ENCODE results near the gene PCYT2. TPM values are rescaled to one million over a fixed set of nuclear protein-coding genes. Genes with fewer than 3 reads are reported as not detected.

The PCYT2 gene
- total RNA-seq, 1 donor from 2014 or later, result 6.8 TPM

- Mint-ChIP-seq H3K27me3 (ENCODE audit: insufficient read depth, low read depth) (peaks cover 5% of the 10 kb centered on the region), H3K9me3 (no peaks in the 10 kb centered on the region), H3K4me3 (no peak overlapping the region), H3K36me3 (peaks cover 32% of the 10 kb centered on the region), H3K27ac (no peak overlapping the region), H3K4me1 (peaks cover 10% of the 10 kb centered on the region)
- Histone ChIP-seq H4K20me1 (ENCODE audit: low read depth) (peaks cover 9% of the 10 kb centered on the region), H3K4me2 (no peak overlapping the region), H3K4me1 (peaks cover 3% of the 10 kb centered on the region), H3K79me2 (ENCODE audit: low read depth) (peaks cover 31% of the 10 kb centered on the region), H3K27me3 (no peaks in the 10 kb centered on the region), H3K4me3 (no peak overlapping the region), H3F3A (ENCODE audit: low read depth) (peaks cover 11% of the 10 kb centered on the region), H3K36me3 (peaks cover 10% of the 10 kb centered on the region), H2AFZ (replicated peaks) (no peak overlapping the region), H3K9me3 (ENCODE audit: low read depth) (no peaks in the 10 kb centered on the region), H3K27ac (no peak overlapping the region), H3K9ac (no peak overlapping the region)
- TF ChIP-seq EZH2 (IDR thresholded peaks at IDR 0.05) (no peak), CTCF (IDR thresholded peaks at IDR 0.05) (no peak)
- DNase-seq (ENCODE audit: low spot score), result no peak
These were observed 26.2 kb downstream of the PCYT2 start for GRCh38 chr17:81884968-81885367.

- no peak for DNase-seq (ENCODE audit: low spot score)
- peaks cover 13% of the 10 kb centered on the region for H3F3A ChIP-seq (ENCODE audit: low read depth)
- H3K4me3 Mint-ChIP-seq, result no peak overlapping the region
- no peak overlapping the region for H3K27ac Mint-ChIP-seq
- H3K4me2 ChIP-seq, result no peak overlapping the region
- peaks cover 26% of the 10 kb centered on the region for H3K79me2 ChIP-seq (ENCODE audit: low read depth)
- no peaks in the 10 kb centered on the region for H3K9me3 Mint-ChIP-seq
- H3K27me3 Mint-ChIP-seq (ENCODE audit: insufficient read depth, low read depth), result peaks cover 5% of the 10 kb centered on the region
- H4K20me1 ChIP-seq (ENCODE audit: low read depth), result peaks cover 4% of the 10 kb centered on the region
- H3K9ac ChIP-seq, result no peak overlapping the region
- H3K9me3 ChIP-seq (ENCODE audit: low read depth), result no peaks in the 10 kb centered on the region
- H3K36me3 Mint-ChIP-seq, result peaks cover 34% of the 10 kb centered on the region
- H3K4me1 ChIP-seq, result no peaks in the 10 kb centered on the region
- H3K4me1 Mint-ChIP-seq, result peaks cover 9% of the 10 kb centered on the region
- no peak overlapping the region for H3K4me3 ChIP-seq
- H2AFZ ChIP-seq (replicated peaks), result no peak overlapping the region
- no peaks in the 10 kb centered on the region for H3K27me3 ChIP-seq
- TF ChIP-seq EZH2phosphoT487 (IDR thresholded peaks at IDR 0.05), result no peak
- TF ChIP-seq EZH2 (IDR thresholded peaks at IDR 0.05), result no peak
- TF ChIP-seq CTCF (IDR thresholded peaks at IDR 0.05), result no peak
- H3K27ac ChIP-seq, result no peak overlapping the region
- H3K36me3 ChIP-seq, result peaks cover 6% of the 10 kb centered on the region
These were observed 26.7 kb downstream of the PCYT2 start for GRCh38 chr17:81884520-81884919.

GRCh38 chr17:81879121-81879520 lies 32.1 kb downstream of the PCYT2 start:
- TF ChIP-seq EZH2 (IDR thresholded peaks at IDR 0.05) (no peak), EZH2phosphoT487 (IDR thresholded peaks at IDR 0.05) (no peak), CTCF (IDR thresholded peaks at IDR 0.05) (no peak)
- H3K4me3 Mint-ChIP-seq, result no peak overlapping the region

More at GRCh38 chr17:81879121-81879520, 32.1 kb downstream of the PCYT2 start:
- H3K4me2 ChIP-seq, result no peak overlapping the region
- no peaks in the 10 kb centered on the region for H3K36me3 ChIP-seq
- peaks cover 28% of the 10 kb centered on the region for H3F3A ChIP-seq (ENCODE audit: low read depth)
- H3K27ac Mint-ChIP-seq, result no peak overlapping the region
- H2AFZ ChIP-seq (replicated peaks), result no peak overlapping the region
- no peak for DNase-seq (ENCODE audit: low spot score)
- no peaks in the 10 kb centered on the region for H3K4me1 Mint-ChIP-seq
- no peaks in the 10 kb centered on the region for H3K4me1 ChIP-seq
- no peaks in the 10 kb centered on the region for H4K20me1 ChIP-seq (ENCODE audit: low read depth)
- H3K4me3 ChIP-seq, result no peak overlapping the region
- H3K27me3 Mint-ChIP-seq (ENCODE audit: insufficient read depth, low read depth), result no peaks in the 10 kb centered on the region
- no peaks in the 10 kb centered on the region for H3K79me2 ChIP-seq (ENCODE audit: low read depth)
- H3K27ac ChIP-seq, result no peak overlapping the region
- no peaks in the 10 kb centered on the region for H3K27me3 ChIP-seq
- no peaks in the 10 kb centered on the region for H3K9me3 Mint-ChIP-seq
- no peak overlapping the region for H3K9ac ChIP-seq
- H3K36me3 Mint-ChIP-seq, result peaks cover 15% of the 10 kb centered on the region
- no peaks in the 10 kb centered on the region for H3K9me3 ChIP-seq (ENCODE audit: low read depth)

Data from neural progenitor cell (in vitro differentiated cells).